Measurements from ENCODE around the gene MEI1. TPM values are rescaled to one million over a fixed set of nuclear protein-coding genes. Genes with fewer than 3 reads are reported as not detected.
A peak's percentile ranks its signal among the peaks of the same experiment; 100 is the strongest.

The MEI1 gene
- total and polyA plus RNA-seq, 2 donors (not counting 1 experiment from before 2014, with no cell fraction given), result 50.1 to 64.8 TPM

DNA sequence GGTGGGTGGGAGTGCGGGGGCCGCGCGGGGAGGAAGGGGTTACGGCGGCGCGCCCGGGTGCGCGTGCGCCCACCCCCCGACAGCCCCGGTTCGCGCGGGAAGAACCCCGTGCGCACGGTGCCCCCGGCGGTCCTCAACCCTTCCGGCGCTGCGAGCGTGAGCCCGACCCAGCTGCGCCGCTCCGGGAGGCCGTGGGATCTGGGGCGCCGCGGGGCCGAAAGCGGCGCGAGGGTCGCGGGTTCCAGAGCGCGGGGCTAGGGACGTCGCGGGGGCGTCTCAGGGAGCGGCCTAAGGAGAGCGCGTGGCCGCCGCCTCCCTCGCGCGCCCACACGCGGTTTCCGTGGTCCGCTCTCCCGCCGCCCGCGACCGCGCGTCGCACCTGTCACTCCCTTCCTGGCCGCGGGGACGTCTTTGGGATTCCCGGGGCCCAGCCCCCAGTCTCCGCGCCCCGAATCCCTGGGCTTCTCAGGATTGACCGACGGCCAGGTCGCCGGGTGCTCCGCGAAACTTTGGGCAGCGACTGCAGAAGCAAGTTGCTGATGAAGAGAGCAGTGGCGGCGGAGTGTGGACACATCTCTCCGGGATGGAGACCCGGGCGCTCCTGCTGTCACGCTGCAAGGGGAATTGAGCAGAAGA is 134.2 kb downstream of the MEI1 start:
- TF ChIP-seq, protein P1, sequence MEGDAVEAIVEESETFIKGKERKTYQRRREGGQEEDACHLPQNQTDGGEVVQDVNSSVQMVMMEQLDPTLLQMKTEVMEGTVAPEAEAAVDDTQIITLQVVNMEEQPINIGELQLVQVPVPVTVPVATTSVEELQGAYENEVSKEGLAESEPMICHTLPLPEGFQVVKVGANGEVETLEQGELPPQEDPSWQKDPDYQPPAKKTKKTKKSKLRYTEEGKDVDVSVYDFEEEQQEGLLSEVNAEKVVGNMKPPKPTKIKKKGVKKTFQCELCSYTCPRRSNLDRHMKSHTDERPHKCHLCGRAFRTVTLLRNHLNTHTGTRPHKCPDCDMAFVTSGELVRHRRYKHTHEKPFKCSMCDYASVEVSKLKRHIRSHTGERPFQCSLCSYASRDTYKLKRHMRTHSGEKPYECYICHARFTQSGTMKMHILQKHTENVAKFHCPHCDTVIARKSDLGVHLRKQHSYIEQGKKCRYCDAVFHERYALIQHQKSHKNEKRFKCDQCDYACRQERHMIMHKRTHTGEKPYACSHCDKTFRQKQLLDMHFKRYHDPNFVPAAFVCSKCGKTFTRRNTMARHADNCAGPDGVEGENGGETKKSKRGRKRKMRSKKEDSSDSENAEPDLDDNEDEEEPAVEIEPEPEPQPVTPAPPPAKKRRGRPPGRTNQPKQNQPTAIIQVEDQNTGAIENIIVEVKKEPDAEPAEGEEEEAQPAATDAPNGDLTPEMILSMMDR (IDR thresholded peaks at IDR 0.05), result peak; percentile 21
- no peak for TF ChIP-seq EZH2 (IDR thresholded peaks at IDR 0.05; ENCODE audit: borderline replicate concordance, insufficient read depth, low read depth, low read length, poor library complexity, severe bottlenecking)
- H3K4me2 ChIP-seq (replicated peaks; ENCODE audit: low read depth, low read length, poor library complexity, severe bottlenecking), result peak overlapping the region; percentile 92
- H3K4me3 ChIP-seq (ENCODE audit: control extremely low read depth in 1 of 5, extremely low read depth in 1 of 5, insufficient read depth in 1 of 5, low read depth in 2 of 5, low read length in 4 of 5), result peak overlapping the region in 4 of 5 experiments; percentile 81 to 92 (median 90)
- H3K27ac ChIP-seq (ENCODE audit: low read length in 2 of 2), result peak overlapping the region; percentile 87 to 100
- H3K9ac ChIP-seq (ENCODE audit: low read length), result peak overlapping the region; percentile 97
- ATAC-seq (ENCODE audit: low read depth), result peak; percentile 4
- peaks cover 11% of the 10 kb centered on the region for H4K20me1 ChIP-seq (ENCODE audit: control insufficient read depth, insufficient read depth, low read length, poor library complexity, severe bottlenecking)
- under 1% methylated on average over 82 of the region's 86 CpGs for WGBS (ENCODE audit: insufficient coverage)
- H3K9me3 ChIP-seq (ENCODE audit: control extremely low read depth in 1 of 3, control insufficient read depth in 2 of 3, insufficient read depth in 1 of 3, low read length in 2 of 3), result no peaks in the 10 kb centered on the region
- peaks cover 56% of the 10 kb centered on the region for H3K79me2 ChIP-seq (ENCODE audit: control insufficient read depth, insufficient read depth, low read length)
- no peaks in the 10 kb centered on the region for H3K27me3 Mint-ChIP-seq
- peak overlapping the region; percentile 59 for H2AFZ ChIP-seq (ENCODE audit: insufficient read depth, low read depth, low read length, poor library complexity, severe bottlenecking)
- peak overlapping the region; percentile 96 for H3K4me3 Mint-ChIP-seq
- DNase-seq, result peak; percentile 76
- no peaks in the 10 kb centered on the region for H3K27me3 ChIP-seq (replicated peaks in 1 of 4; ENCODE audit: control extremely low read depth in 1 of 4, control insufficient read depth in 3 of 4, insufficient read depth in 4 of 4, low read length in 3 of 4)
- H3K27ac Mint-ChIP-seq, result peak overlapping the region; percentile 93
- peaks cover 0 to 18% of the 10 kb centered on the region in 2 experiments for H3K36me3 ChIP-seq (replicated peaks in 1 of 2; ENCODE audit: control extremely low read depth in 1 of 2, control insufficient read depth in 1 of 2, extremely low read depth in 1 of 2, insufficient read depth in 2 of 2, low read length in 1 of 2)
- POLR2A ChIA-PET, result interaction anchor here (0.5 to 4.6 kb wide), 23 partner anchors 11 to 882 kb away, joined by 3 to 64 read pairs (median 5); partner anchors contain the start of genes CCDC134, CENPM, SMIM45 and SNU13
- no peaks in the 10 kb centered on the region for H3K9me3 Mint-ChIP-seq (ENCODE audit: insufficient read depth)
- intact Hi-C loops (cut with micrococcal nuclease), result loop anchor here (1.0 to 2.0 kb wide), 8 partner anchors 24 to 257 kb away; partner anchors contain the start of genes CCDC134, NDUFA6 and WBP2NL
- H3K4me1 Mint-ChIP-seq, result peaks cover 60% of the 10 kb centered on the region
- CTCF ChIA-PET, result interaction anchor here (0.7 to 4.8 kb wide), 19 partner anchors 9 to 136 kb away, joined by 3 to 40 read pairs (median 4); partner anchors contain the start of genes MEI1, SHISA8 and TNFRSF13C
- H3K4me1 ChIP-seq (ENCODE audit: control insufficient read depth in 2 of 2, insufficient read depth in 2 of 2, low read length in 2 of 2), result peaks cover 23 to 43% of the 10 kb centered on the region in 2 donors

Measured in B cell (primary cell).